Calu3 (cell line): ENCODE data around the gene NR3C1. TPM values are rescaled to one million over a fixed set of nuclear protein-coding genes. Genes with fewer than 3 reads are reported as not detected.

ENCODE experiments used
- BruUV-seq: library from RNA; stranded (reverse); fragments of 400-500 nt; replicated peaks from 2 replicates; lab custom pipeline; 2021; lab: Mats Ljungman, UMichigan
- CTCF ChIA-PET: fragments of 300-600 bp; sonication (Branson Sonifier 250); formaldehyde crosslinking; loops from one replicate; lab custom pipeline; 2022; ENCODE audit warnings: antibody characterized with exemption; lab: Charles Lee
- DNase-seq: peaks from one replicate; pipeline ENCODE4 v3.0.0; 2022
- H3K27ac Mint-ChIP-seq: one replicate; pipeline ENCODE4 v1.8.0; 2022; ENCODE audit warnings: mixed read lengths; ENCODE audit not compliant: unreplicated experiment
- H3K27me3 Mint-ChIP-seq: one replicate; pipeline ENCODE4 v1.8.0; 2022; ENCODE audit warnings: mixed read lengths; ENCODE audit not compliant: unreplicated experiment
- H3K36me3 Mint-ChIP-seq: one replicate; pipeline ENCODE4 v1.8.0; 2022; ENCODE audit warnings: mild to moderate bottlenecking, moderate library complexity, mixed read lengths; ENCODE audit not compliant: insufficient read depth, unreplicated experiment
- H3K4me1 Mint-ChIP-seq: one replicate; pipeline ENCODE4 v1.8.0; 2022; ENCODE audit warnings: mild to moderate bottlenecking, low read depth, mixed read lengths; ENCODE audit not compliant: unreplicated experiment
- H3K4me3 Mint-ChIP-seq: one replicate; pipeline ENCODE4 v1.8.0; 2022; ENCODE audit warnings: mild to moderate bottlenecking, low read depth, moderate library complexity, mixed read lengths; ENCODE audit not compliant: unreplicated experiment
- H3K9me3 Mint-ChIP-seq: one replicate; pipeline ENCODE4 v1.8.0; 2022; ENCODE audit warnings: low read depth, mixed read lengths; ENCODE audit not compliant: unreplicated experiment
- CTCF ChIP-seq: fragments of 200-600 bp; IDR thresholded peaks from one replicate; pipeline ENCODE4 v1.8.0; 2022; ENCODE audit warnings: antibody characterized with exemption; ENCODE audit not compliant: unreplicated experiment
- intact Hi-C: fragments of 100-400 bp; cut with micrococcal nuclease; formaldehyde crosslinking; loops from one replicate; pipeline ENCODE4 v1.10.0; 2022; ENCODE audit not compliant: unreplicated experiment
- total RNA-seq: library from RNA; stranded (reverse); gene quantifications from 2 replicates; pipeline ENCODE4 v1.2.3, GENCODE V29; 2022

NR3C1 gene
- total RNA-seq, 1 experiment from 2014 or later = 63.1 TPM

GRCh38 chr5:143311428-143311827 lies 92.1 kb downstream of the NR3C1 start:
- CTCF ChIA-PET = interaction anchor here (0.6 to 0.7 kb wide), 2 partner anchors 18 to 70 kb away, joined by 3 to 5 read pairs; no protein-coding TSS in a partner anchor
- Mint-ChIP-seq H3K36me3 (peaks cover 34% of the 10 kb centered on the region), H3K27me3 (no peaks in the 10 kb centered on the region), H3K4me1 (peaks cover 30% of the 10 kb centered on the region), H3K4me3 (no peak overlapping the region), H3K9me3 (no peaks in the 10 kb centered on the region), H3K27ac (no peak overlapping the region)
- no peak for DNase-seq
- TF ChIP-seq CTCF = no peak
- BruUV-seq = no TSS peak
- intact Hi-C loops = no loop called here

GRCh38 chr5:143309661-143310431 lies 93.6 kb downstream of the NR3C1 start:
- peaks cover 42% of the 10 kb centered on the region for H3K36me3 Mint-ChIP-seq
- intact Hi-C loops = no loop called here
- no peak overlapping the region for H3K4me3 Mint-ChIP-seq
- peaks cover 30% of the 10 kb centered on the region for H3K4me1 Mint-ChIP-seq
- TF ChIP-seq CTCF = no peak
- H3K9me3 Mint-ChIP-seq = peaks cover 4% of the 10 kb centered on the region
- CTCF ChIA-PET = no interaction called here
- no peaks in the 10 kb centered on the region for H3K27me3 Mint-ChIP-seq
- BruUV-seq = no TSS peak
- DNase-seq = no peak
- no peak overlapping the region for H3K27ac Mint-ChIP-seq

DNA sequence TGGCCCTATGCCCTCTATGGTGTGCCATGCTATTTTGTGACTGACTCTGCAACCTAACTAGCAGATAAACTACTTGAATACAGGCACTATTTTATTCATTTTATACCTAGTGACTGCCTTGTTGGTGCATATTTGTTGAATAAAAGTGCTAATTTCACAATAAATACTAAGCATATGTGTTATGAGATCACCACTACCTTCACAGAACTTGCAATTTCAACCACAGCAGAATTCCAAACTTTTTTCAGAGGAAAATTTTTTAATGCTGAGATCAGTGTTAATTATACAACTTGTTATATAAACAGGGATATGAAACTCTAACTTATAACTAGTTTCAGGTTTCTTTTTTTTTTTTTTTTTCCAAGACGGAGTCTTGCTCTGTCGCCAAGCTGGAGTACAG lies 94.8 kb downstream of the NR3C1 start:
- Mint-ChIP-seq H3K9me3 (peaks cover 6% of the 10 kb centered on the region), H3K4me3 (no peak overlapping the region), H3K4me1 (peaks cover 24% of the 10 kb centered on the region), H3K27ac (no peak overlapping the region), H3K36me3 (peaks cover 39% of the 10 kb centered on the region), H3K27me3 (no peaks in the 10 kb centered on the region)
- intact Hi-C loops = no loop called here
- no TSS peak for BruUV-seq
- CTCF ChIA-PET = no interaction called here
- DNase-seq = no peak
- no peak for TF ChIP-seq CTCF

DNA sequence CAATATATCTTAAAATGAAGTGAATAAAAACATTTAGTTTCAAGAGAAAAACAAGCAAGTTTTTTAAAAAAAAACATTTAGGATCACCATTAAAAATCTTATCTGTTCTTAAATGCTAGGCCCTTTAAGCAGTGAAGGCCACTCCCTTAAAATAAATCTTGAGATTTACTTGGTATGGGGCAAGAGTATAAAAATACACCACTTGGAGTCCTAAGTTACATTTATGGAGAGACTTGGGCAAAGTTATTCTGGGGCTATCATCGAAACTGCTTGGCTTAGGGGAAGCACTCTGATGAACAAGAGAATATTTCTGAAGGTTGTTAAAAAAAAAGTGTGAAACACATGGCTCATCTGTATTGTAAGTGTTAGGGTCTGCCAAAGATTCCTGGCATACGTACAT lies 97.4 kb downstream of the NR3C1 start:
- no peak for DNase-seq
- BruUV-seq = no TSS peak
- CTCF ChIA-PET = no interaction called here
- H3K27ac Mint-ChIP-seq = no peak overlapping the region
- peaks cover 6% of the 10 kb centered on the region for H3K9me3 Mint-ChIP-seq
- H3K36me3 Mint-ChIP-seq = peaks cover 26% of the 10 kb centered on the region
- H3K4me1 Mint-ChIP-seq = peaks cover 14% of the 10 kb centered on the region
- intact Hi-C loops = no loop called here
- no peaks in the 10 kb centered on the region for H3K27me3 Mint-ChIP-seq
- no peak overlapping the region for H3K4me3 Mint-ChIP-seq
- TF ChIP-seq CTCF = no peak
